Urinary bladder (tissue), 2 donors: ENCODE results near the gene LNX2. TPM values are rescaled to one million over a fixed set of nuclear protein-coding genes. Genes with fewer than 3 reads are reported as not detected.

Experiments used
- polyA plus RNA-seq: library from polyadenylated mRNA; stranded (reverse); fragments of 200-250 nt; gene quantifications from one replicate; pipeline ENCODE4 v1.2.3, GENCODE V29; 2013
- total RNA-seq: library from RNA; depleted of rRNA; stranded (reverse); fragments of >200 nt; gene quantifications from one replicate; pipeline ENCODE4 v1.2.3, GENCODE V29; 2014
- donor health status: healthy.

LNX2 gene
- total and polyA plus RNA-seq, 2 donors = 4.8 to 11.6 TPM

Other genes with a start within 250 kb of the LNX2 start
- 67.8 TPM for gene GTF3A, start 195.9 kb downstream of the LNX2 start, total RNA-seq
- 117 TPM for gene GTF3A, start 195.9 kb downstream of the LNX2 start, polyA plus RNA-seq
- 54.6 TPM for gene MTIF3, start 170.0 kb downstream of the LNX2 start, total RNA-seq
- gene MTIF3, start 170.0 kb downstream of the LNX2 start, polyA plus RNA-seq = 51.1 TPM
- gene POLR1D, start 1.4 kb upstream of the LNX2 start, total RNA-seq = 64.5 TPM
- 132 TPM for gene POLR1D, start 1.4 kb upstream of the LNX2 start, polyA plus RNA-seq
- gene GSX1, start 172.0 kb upstream of the LNX2 start, total RNA-seq = not detected
- not detected for gene GSX1, start 172.0 kb upstream of the LNX2 start, polyA plus RNA-seq